Measurements from ENCODE around the gene DMRTA2. TPM values are rescaled to one million over a fixed set of nuclear protein-coding genes. Genes with fewer than 3 reads are reported as not detected.

DMRTA2 gene
- total and polyA plus RNA-seq, 2 of the 8 experiments (the other 6 are each of a cell fraction or from before 2014, with no cell fraction given), result not detected

- Histone ChIP-seq H3K9ac (replicated peaks in 1 of 4; ENCODE audit: extremely low read depth in 1 of 4, low read depth in 3 of 4, low read length in 3 of 4) (no peak overlapping the region), H3K4me1 (replicated peaks in 1 of 4; ENCODE audit: control insufficient read depth in 3 of 4, insufficient read depth in 4 of 4, low read length in 3 of 4) (peaks cover 3 to 30% (median 18%) of the 10 kb centered on the region in 4 experiments; a peak in 6 of 7 replicates), H3K14ac (ENCODE audit: insufficient read length) (no peak overlapping the region), H3K23me2 (ENCODE audit: low read depth, low read length) (peaks cover 9% of the 10 kb centered on the region), H3K27me3 (replicated peaks in 1 of 4; ENCODE audit: control insufficient read depth in 3 of 4, extremely low read depth in 1 of 4, insufficient read depth in 3 of 4, low read length in 3 of 4) (peaks cover 95 to 100% (median 97%) of the 10 kb centered on the region in 4 experiments), H2AK5ac (ENCODE audit: low read depth, low read length) (no peak overlapping the region), H3K36me3 (ENCODE audit: control insufficient read depth in 2 of 4, insufficient read depth in 4 of 4, low read length in 3 of 4) (peaks cover 0 to 13% (median 0%) of the 10 kb centered on the region in 4 experiments; a peak in 1 of 8 replicates), H3K9me3 (ENCODE audit: insufficient read depth in 2 of 2, low read depth in 1 of 2, low read length in 1 of 2) (peaks cover 0 to 3% of the 10 kb centered on the region in 2 experiments; a peak in 1 of 4 replicates), H4K5ac (ENCODE audit: insufficient read length, low read depth, low read length) (no peak overlapping the region), H2BK20ac (ENCODE audit: low read length) (no peak overlapping the region), H3K18ac (ENCODE audit: extremely low read depth, low read length) (no peak overlapping the region; the same call in 1 of the 2 replicates), H3K4me2 (ENCODE audit: insufficient read depth in 1 of 2, low read depth in 2 of 2, low read length in 2 of 2) (peak overlapping the region; percentile 56 to 70), H2AFZ (ENCODE audit: low read length) (no peak overlapping the region), H3K27ac (ENCODE audit: low read depth, low read length) (no peak overlapping the region), H3K56ac (replicated peaks; ENCODE audit: insufficient read length, low read depth, low read length) (no peak overlapping the region), H4K8ac (ENCODE audit: extremely low read depth, insufficient read depth, low read length) (no peak overlapping the region), H2BK120ac (replicated peaks; ENCODE audit: low read depth, low read length) (no peak overlapping the region), H3K4me3 (ENCODE audit: extremely low read depth in 1 of 4, insufficient read depth in 2 of 4, low read depth in 3 of 4, low read length in 4 of 4) (peak overlapping the region in 2 of 4 experiments; percentile 45 to 58; a peak in 3 of 8 replicates), H3K23ac (ENCODE audit: insufficient read length) (no peak overlapping the region), H2BK12ac (ENCODE audit: low read depth, low read length) (no peak overlapping the region), H3K79me1 (ENCODE audit: low read depth, low read length) (no peaks in the 10 kb centered on the region), H4K20me1 (replicated peaks in 1 of 2; ENCODE audit: control insufficient read depth in 1 of 2, insufficient read depth in 2 of 2, low read length in 2 of 2) (peaks cover 11 to 32% of the 10 kb centered on the region in 2 experiments), H2BK15ac (ENCODE audit: low read length) (no peak overlapping the region), H3K79me2 (ENCODE audit: control insufficient read depth in 1 of 2, insufficient read depth in 2 of 2, low read length in 2 of 2) (no peaks in the 10 kb centered on the region), H3K4ac (replicated peaks; ENCODE audit: insufficient read length, low read depth, low read length) (no peak overlapping the region), H2BK5ac (ENCODE audit: low read depth, low read length) (no peak overlapping the region), H4K91ac (replicated peaks; ENCODE audit: insufficient read length, low read length) (no peak overlapping the region)
- ChIA-PET POLR2A (ENCODE audit: partially characterized antibody) (no interaction called here), CTCF (ENCODE audit: partially characterized antibody) (interaction anchor here (0.9 to 3.3 kb wide), 4 partner anchors 8 to 197 kb away, joined by 3 to 13 read pairs (median 6); no protein-coding TSS in a partner anchor)
- WGBS, 2 experiments (ENCODE audit: extremely low coverage in 1 of 2, insufficient coverage in 1 of 2, insufficient read length in 1 of 2, insufficient replicate concordance in 2 of 2, low coverage in 1 of 2, low lambda C conversion rate in 2 of 2, missing lambda C conversion rate in 1 of 2), result 7% methylated on average over 23 of the region's 23 CpGs; no CpG with 5 or more reads in 1 of the 2 experiments
- peak; percentile 45; the same call in 1 of the 2 replicates for TF ChIP-seq CBX8 (IDR thresholded peaks at IDR 0.05; ENCODE audit: borderline replicate concordance, low read depth, low read length)
- no peak for TF ChIP-seq JUN (IDR thresholded peaks at IDR 0.05; ENCODE audit: low read depth, low read length)
- DNase-seq (ENCODE audit: low read depth in 1 of 2, low spot score in 2 of 2), result peak in 1 of 2 experiments; percentile 50
- FAIRE-seq, result no peak
Measured at GRCh38 chr1:50417507-50417906, 5.7 kb downstream of the DMRTA2 start.

All from H1 (cell line).